KMS-11 (cell line): ENCODE data around the gene DHFR.
"Not testable (repeated sequence)": the region's sequence is repeated elsewhere in the genome, so short reads cannot be mapped to it uniquely, and the experiment has no call there.

Experiments used
- H2AFZ ChIP-seq: fragments of 200-600 bp; sonication (generic); 2 replicates; pipeline ENCODE4 v1.6.1; 2016; ENCODE audit warnings: antibody characterized with exemption, mixed run types, low read depth
- H3K27ac ChIP-seq: fragments of 200-600 bp; sonication (generic); 2 replicates; pipeline ENCODE4 v1.6.1; 2016; ENCODE audit warnings: mild to moderate bottlenecking, mixed run types
- H3K27me3 ChIP-seq: fragments of 200-600 bp; sonication (generic); 2 replicates; pipeline ENCODE4 v1.6.1; 2017; ENCODE audit warnings: mild to moderate bottlenecking, low read depth, mixed run types, moderate library complexity; ENCODE audit not compliant: insufficient read depth
- H3K36me3 ChIP-seq: fragments of 200-600 bp; sonication (generic); 2 replicates; pipeline ENCODE4 v1.6.1; 2017; ENCODE audit warnings: mild to moderate bottlenecking, mixed run types; ENCODE audit not compliant: insufficient read depth
- H3K4me1 ChIP-seq: fragments of 200-600 bp; sonication (generic); 2 replicates; pipeline ENCODE4 v1.6.1; 2016; ENCODE audit warnings: mild to moderate bottlenecking, low read depth, mixed run types; ENCODE audit not compliant: poor library complexity, severe bottlenecking
- H3K4me2 ChIP-seq: fragments of 200-600 bp; sonication (generic); 2 replicates; pipeline ENCODE4 v1.7.0; 2016; ENCODE audit warnings: mild to moderate bottlenecking, mixed run types
- H3K4me3 ChIP-seq: fragments of 200-600 bp; sonication (generic); IDR thresholded peaks from 2 replicates; pipeline ENCODE4 v1.6.1; 2017; ENCODE audit warnings: low read depth, low read length, mixed read lengths; ENCODE audit not compliant: insufficient read depth
- H3K79me2 ChIP-seq: fragments of 200-600 bp; sonication (generic); 2 replicates; pipeline ENCODE4 v1.6.1; 2016; ENCODE audit warnings: low read depth, mixed run types; ENCODE audit not compliant: insufficient read depth
- H3K9ac ChIP-seq: fragments of 200-600 bp; sonication (generic); 2 replicates; pipeline ENCODE4 v1.6.1; 2016; ENCODE audit warnings: mild to moderate bottlenecking, mixed run types
- H4K20me1 ChIP-seq: fragments of 200-600 bp; sonication (generic); 2 replicates; pipeline ENCODE4 v1.6.1; 2016; ENCODE audit warnings: mild to moderate bottlenecking, mixed run types; ENCODE audit not compliant: insufficient read depth
- CTCF ChIP-seq: fragments of 200-600 bp; sonication (generic); conservative IDR thresholded peaks from 2 replicates; pipeline ENCODE4 v1.6.1; 2017; ENCODE audit warnings: low read depth, mild to moderate bottlenecking, antibody characterized with exemption, low read length, moderate library complexity, mixed read lengths

The DHFR gene

GRCh38 chr5:80588858-80589540 lies 65.8 kb downstream of the DHFR start:
- Histone ChIP-seq H3K9ac (no peak overlapping the region), H2AFZ (no peak overlapping the region), H3K79me2 (no peaks in the 10 kb centered on the region), H3K27me3 (no peaks in the 10 kb centered on the region), H4K20me1 (no peaks in the 10 kb centered on the region), H3K4me1 (no peaks in the 10 kb centered on the region), H3K27ac (no peak overlapping the region), H3K4me3 (no peak overlapping the region), H3K4me2 (no peak overlapping the region), H3K36me3 (no peaks in the 10 kb centered on the region)
- TF ChIP-seq CTCF, result no peak

GRCh38 chr5:80584770-80585169 lies 70.0 kb downstream of the DHFR start:
- no peaks in the 10 kb centered on the region for H3K36me3 ChIP-seq
- no peak overlapping the region for H3K9ac ChIP-seq
- no peak for TF ChIP-seq CTCF

GRCh38 chr5:80580291-80580690 lies 74.5 kb downstream of the DHFR start:
- not testable (repeated sequence) for H3K4me1 ChIP-seq, H4K20me1 ChIP-seq, H3K27ac ChIP-seq, H3K36me3 ChIP-seq, H2AFZ ChIP-seq, H3K4me2 ChIP-seq, H3K79me2 ChIP-seq, H3K4me3 ChIP-seq, H3K27me3 ChIP-seq, H3K9ac ChIP-seq

More at GRCh38 chr5:80584770-80585169, 70.0 kb downstream of the DHFR start:
- no peak overlapping the region for H3K4me3 ChIP-seq
- no peaks in the 10 kb centered on the region for H3K79me2 ChIP-seq
- H3K27ac ChIP-seq, result no peak overlapping the region
- H3K4me2 ChIP-seq, result no peak overlapping the region
- no peak overlapping the region for H2AFZ ChIP-seq
- no peaks in the 10 kb centered on the region for H4K20me1 ChIP-seq
- no peaks in the 10 kb centered on the region for H3K4me1 ChIP-seq
- H3K27me3 ChIP-seq, result no peaks in the 10 kb centered on the region

- H3K27ac ChIP-seq, result no peak overlapping the region
- H4K20me1 ChIP-seq, result no peaks in the 10 kb centered on the region
- H3K36me3 ChIP-seq, result no peaks in the 10 kb centered on the region
- no peak overlapping the region for H3K4me2 ChIP-seq
- no peak for TF ChIP-seq CTCF
- no peak overlapping the region for H3K9ac ChIP-seq
- no peak overlapping the region for H3K4me3 ChIP-seq
- H3K4me1 ChIP-seq, result no peaks in the 10 kb centered on the region
- H3K79me2 ChIP-seq, result no peaks in the 10 kb centered on the region
- no peaks in the 10 kb centered on the region for H3K27me3 ChIP-seq
- no peak overlapping the region for H2AFZ ChIP-seq
Measured at GRCh38 chr5:80579050-80579449, 75.7 kb downstream of the DHFR start.

- Histone ChIP-seq H3K79me2 (no peaks in the 10 kb centered on the region), H3K27ac (no peak overlapping the region), H2AFZ (no peak overlapping the region), H3K4me3 (no peak overlapping the region), H3K36me3 (no peaks in the 10 kb centered on the region), H3K4me2 (no peak overlapping the region), H4K20me1 (no peaks in the 10 kb centered on the region), H3K27me3 (no peaks in the 10 kb centered on the region), H3K9ac (no peak overlapping the region), H3K4me1 (no peaks in the 10 kb centered on the region)
- no peak for TF ChIP-seq CTCF
Measured at GRCh38 chr5:80577707-80578106, 77.1 kb downstream of the DHFR start.
